ENCODE data around the gene HSPA5. TPM values are rescaled to one million over a fixed set of nuclear protein-coding genes. Genes with fewer than 3 reads are reported as not detected.
"Not testable (repeated sequence)": the region's sequence is repeated elsewhere in the genome, so short reads cannot be mapped to it uniquely, and the experiment has no call there.

The HSPA5 gene
- total and polyA plus RNA-seq, 4 donors: 122 to 431 (median 263) TPM

GRCh38 chr9:125235804-125236519, 5.2 kb downstream of the HSPA5 start:
- H3K36me3 ChIP-seq (ENCODE audit: control insufficient read depth in 4 of 4, insufficient read depth in 4 of 4, low read length in 4 of 4): peaks cover 28 to 51% (median 42%) of the 10 kb centered on the region in 4 donors

GRCh38 chr9:125234099-125234498, 7.0 kb downstream of the HSPA5 start:
- not testable (repeated sequence) for H3K27me3 ChIP-seq (ENCODE audit: control insufficient read depth in 3 of 3, insufficient read depth in 3 of 3, low read length in 2 of 3); H3K9ac ChIP-seq (ENCODE audit: insufficient read depth in 1 of 2, low read length in 2 of 2); DNase-seq; H3K4me3 ChIP-seq; H3K9me3 ChIP-seq (ENCODE audit: control insufficient read depth in 4 of 4, insufficient read depth in 3 of 4, low read length in 3 of 4); ATAC-seq (ENCODE audit: insufficient read depth, low FRiP score); H3K27ac ChIP-seq (ENCODE audit: low read depth in 1 of 2, low read length in 1 of 2)
- 91 to 93% methylated on average over 8 of the region's 8 CpGs for WGBS, 2 donors
- Histone ChIP-seq H3K36me3 (ENCODE audit: control insufficient read depth in 4 of 4, insufficient read depth in 4 of 4, low read length in 4 of 4) (peaks cover 30 to 49% (median 35%) of the 10 kb centered on the region in 4 donors), H3K4me1 (ENCODE audit: control insufficient read depth in 5 of 5, insufficient read depth in 5 of 5, low read length in 5 of 5) (peaks cover 0 to 33% (median 12%) of the 10 kb centered on the region in 5 donors)

More at GRCh38 chr9:125235804-125236519, 5.2 kb downstream of the HSPA5 start:
- WGBS, 2 donors: 53 to 65% methylated on average over 5 of the region's 5 CpGs
- TF ChIP-seq, protein P1, sequence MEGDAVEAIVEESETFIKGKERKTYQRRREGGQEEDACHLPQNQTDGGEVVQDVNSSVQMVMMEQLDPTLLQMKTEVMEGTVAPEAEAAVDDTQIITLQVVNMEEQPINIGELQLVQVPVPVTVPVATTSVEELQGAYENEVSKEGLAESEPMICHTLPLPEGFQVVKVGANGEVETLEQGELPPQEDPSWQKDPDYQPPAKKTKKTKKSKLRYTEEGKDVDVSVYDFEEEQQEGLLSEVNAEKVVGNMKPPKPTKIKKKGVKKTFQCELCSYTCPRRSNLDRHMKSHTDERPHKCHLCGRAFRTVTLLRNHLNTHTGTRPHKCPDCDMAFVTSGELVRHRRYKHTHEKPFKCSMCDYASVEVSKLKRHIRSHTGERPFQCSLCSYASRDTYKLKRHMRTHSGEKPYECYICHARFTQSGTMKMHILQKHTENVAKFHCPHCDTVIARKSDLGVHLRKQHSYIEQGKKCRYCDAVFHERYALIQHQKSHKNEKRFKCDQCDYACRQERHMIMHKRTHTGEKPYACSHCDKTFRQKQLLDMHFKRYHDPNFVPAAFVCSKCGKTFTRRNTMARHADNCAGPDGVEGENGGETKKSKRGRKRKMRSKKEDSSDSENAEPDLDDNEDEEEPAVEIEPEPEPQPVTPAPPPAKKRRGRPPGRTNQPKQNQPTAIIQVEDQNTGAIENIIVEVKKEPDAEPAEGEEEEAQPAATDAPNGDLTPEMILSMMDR (IDR thresholded peaks at IDR 0.05; ENCODE audit: control extremely low read depth, extremely low read depth): no peak
- DNase-seq: no peak
- no peak overlapping the region for H3K27ac ChIP-seq (ENCODE audit: low read depth in 1 of 2, low read length in 1 of 2)
- no peaks in the 10 kb centered on the region for H3K9me3 ChIP-seq (ENCODE audit: control insufficient read depth in 4 of 4, insufficient read depth in 3 of 4, low read length in 3 of 4)
- no peaks in the 10 kb centered on the region for H3K27me3 ChIP-seq (ENCODE audit: control insufficient read depth in 3 of 3, insufficient read depth in 3 of 3, low read length in 2 of 3)
- no peak for ATAC-seq (ENCODE audit: insufficient read depth, low FRiP score)
- peaks cover 0 to 39% (median 14%) of the 10 kb centered on the region in 5 donors for H3K4me1 ChIP-seq (ENCODE audit: control insufficient read depth in 5 of 5, insufficient read depth in 5 of 5, low read length in 5 of 5)
- peak overlapping the region in 1 of 2 donors; percentile 42 for H3K9ac ChIP-seq (ENCODE audit: insufficient read depth in 1 of 2, low read length in 2 of 2)
- no peak overlapping the region for H3K4me3 ChIP-seq

DNA sequence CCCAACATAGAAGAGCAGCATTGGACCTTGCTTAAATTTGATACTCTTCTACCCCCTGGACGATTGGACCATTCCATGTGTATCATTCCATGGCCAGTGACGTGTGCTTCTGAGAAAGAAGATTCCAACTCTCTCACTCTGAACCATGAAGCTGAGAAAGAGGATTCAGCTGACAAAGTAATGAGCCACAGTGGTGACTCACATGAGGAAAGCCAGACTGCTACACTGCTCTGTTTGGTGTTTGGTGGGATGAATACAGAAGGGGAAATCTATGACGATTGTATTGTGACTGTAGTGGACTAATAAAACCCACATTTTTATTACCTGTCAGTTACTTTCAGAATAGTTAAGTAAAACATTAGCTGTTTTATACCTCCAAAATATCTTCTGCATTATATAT, 7.5 kb downstream of the HSPA5 start:
- H3K9ac ChIP-seq (ENCODE audit: insufficient read depth in 1 of 2, low read length in 2 of 2): no peak overlapping the region
- TF ChIP-seq, protein P1 (IDR thresholded peaks at IDR 0.05; ENCODE audit: control extremely low read depth, extremely low read depth): no peak
- H3K4me1 ChIP-seq (ENCODE audit: control insufficient read depth in 5 of 5, insufficient read depth in 5 of 5, low read length in 5 of 5): peaks cover 0 to 29% (median 12%) of the 10 kb centered on the region in 5 donors
- no peak overlapping the region for H3K27ac ChIP-seq (ENCODE audit: low read depth in 1 of 2, low read length in 1 of 2)
- 72 to 74% methylated on average over 3 of the region's 3 CpGs for WGBS, 2 donors
- ATAC-seq (ENCODE audit: insufficient read depth, low FRiP score): peak; percentile 43
- no peak for DNase-seq
- no peaks in the 10 kb centered on the region for H3K9me3 ChIP-seq (ENCODE audit: control insufficient read depth in 4 of 4, insufficient read depth in 3 of 4, low read length in 3 of 4)
- H3K4me3 ChIP-seq: no peak overlapping the region
- peaks cover 26 to 45% (median 33%) of the 10 kb centered on the region in 4 donors for H3K36me3 ChIP-seq (ENCODE audit: control insufficient read depth in 4 of 4, insufficient read depth in 4 of 4, low read length in 4 of 4)
- H3K27me3 ChIP-seq (ENCODE audit: control insufficient read depth in 3 of 3, insufficient read depth in 3 of 3, low read length in 2 of 3): no peaks in the 10 kb centered on the region

- Histone ChIP-seq H3K4me1 (ENCODE audit: control insufficient read depth in 5 of 5, insufficient read depth in 5 of 5, low read length in 5 of 5) (peaks cover 0 to 2% (median 0%) of the 10 kb centered on the region in 5 donors), H3K4me3 (no peak overlapping the region), H3K9ac (ENCODE audit: insufficient read depth in 1 of 2, low read length in 2 of 2) (no peak overlapping the region), H3K36me3 (ENCODE audit: control insufficient read depth in 4 of 4, insufficient read depth in 4 of 4, low read length in 4 of 4) (peaks cover 1 to 21% (median 8%) of the 10 kb centered on the region in 4 donors), H3K27ac (ENCODE audit: low read depth in 1 of 2, low read length in 1 of 2) (no peak overlapping the region), H3K27me3 (ENCODE audit: control insufficient read depth in 3 of 3, insufficient read depth in 3 of 3, low read length in 2 of 3) (no peaks in the 10 kb centered on the region), H3K9me3 (ENCODE audit: control insufficient read depth in 4 of 4, insufficient read depth in 3 of 4, low read length in 3 of 4) (no peaks in the 10 kb centered on the region)
- no peak for DNase-seq
- no peak for ATAC-seq (ENCODE audit: insufficient read depth, low FRiP score)
- WGBS, 2 donors: 95 to 97% methylated on average over 6 of the region's 6 CpGs
- TF ChIP-seq, protein P1 (IDR thresholded peaks at IDR 0.05; ENCODE audit: control extremely low read depth, extremely low read depth): no peak
Measured at GRCh38 chr9:125227761-125228160, 13.4 kb downstream of the HSPA5 start.

GRCh38 chr9:125224858-125225257, 16.3 kb downstream of the HSPA5 start:
- H3K4me1 ChIP-seq (ENCODE audit: control insufficient read depth in 5 of 5, insufficient read depth in 5 of 5, low read length in 5 of 5); H3K27me3 ChIP-seq (ENCODE audit: control insufficient read depth in 3 of 3, insufficient read depth in 3 of 3, low read length in 2 of 3); ATAC-seq (ENCODE audit: insufficient read depth, low FRiP score); H3K27ac ChIP-seq (ENCODE audit: low read depth in 1 of 2, low read length in 1 of 2); H3K9ac ChIP-seq (ENCODE audit: insufficient read depth in 1 of 2, low read length in 2 of 2); H3K4me3 ChIP-seq; DNase-seq; H3K9me3 ChIP-seq (ENCODE audit: control insufficient read depth in 4 of 4, insufficient read depth in 3 of 4, low read length in 3 of 4): not testable (repeated sequence)
- peaks cover 0 to 18% (median 12%) of the 10 kb centered on the region in 4 donors for H3K36me3 ChIP-seq (ENCODE audit: control insufficient read depth in 4 of 4, insufficient read depth in 4 of 4, low read length in 4 of 4)
